Neural cell (in vitro differentiated cells): ENCODE results near the gene FTSJ3. TPM values are rescaled to one million over a fixed set of nuclear protein-coding genes. Genes with fewer than 3 reads are reported as not detected.

Experiments
- H2AFZ ChIP-seq: fragments of 200-600, 300-800 bp; sonication (generic), shearing (Covaris generic); 2 replicates; pipeline ENCODE4 v1.6.0; 2014; ENCODE audit warnings: low read depth, mild to moderate bottlenecking, antibody characterized with exemption, low read length, moderate library complexity
- H3F3A ChIP-seq: fragments of 200-600 bp; shearing (Covaris generic); 2 replicates; pipeline ENCODE4 v1.6.1; 2016; ENCODE audit warnings: mild to moderate bottlenecking, moderate library complexity, mixed read lengths, antibody characterized with exemption, low read length; ENCODE audit not compliant: insufficient read depth, poor library complexity, severe bottlenecking
- H3K27ac ChIP-seq: fragments of 200-600, 300-800 bp; sonication (generic), shearing (Covaris generic); 2 replicates; pipeline ENCODE4 v1.5.1; 2014; ENCODE audit warnings: mild to moderate bottlenecking, low read length, moderate library complexity
- H3K27me3 ChIP-seq: fragments of 300-800, 200-600 bp; sonication (generic), shearing (Covaris generic); 2 replicates; pipeline ENCODE4 v1.6.0; 2014; ENCODE audit warnings: mild to moderate bottlenecking, low read depth, low read length, moderate library complexity; ENCODE audit not compliant: insufficient read depth
- H3K36me3 ChIP-seq: fragments of 300-800, 200-600 bp; sonication (generic), shearing (Covaris generic); 2 replicates; pipeline ENCODE4 v1.5.1; 2014; ENCODE audit warnings: mild to moderate bottlenecking, antibody characterized with exemption, low read length, moderate library complexity; ENCODE audit not compliant: insufficient read depth
- H3K4me2 ChIP-seq: fragments of 300-800, 200-600 bp; sonication (generic), shearing (Covaris generic); 2 replicates; pipeline ENCODE4 v1.6.0; 2014; ENCODE audit warnings: mild to moderate bottlenecking, low read length
- H3K4me3 ChIP-seq: fragments of 300-800, 200-600 bp; sonication (generic), shearing (Covaris generic); 2 replicates; pipeline ENCODE4 v1.5.1; 2014; ENCODE audit warnings: mild to moderate bottlenecking, low read length, moderate library complexity
- H3K79me2 ChIP-seq: fragments of 200-600 bp; shearing (Covaris generic); replicated peaks from 2 replicates; pipeline ENCODE4 v1.6.0; 2014; ENCODE audit warnings: mild to moderate bottlenecking, low read length, moderate library complexity; ENCODE audit not compliant: insufficient read depth
- H3K9ac ChIP-seq: fragments of 300-800, 200-600 bp; sonication (generic), shearing (Covaris generic); 2 replicates; pipeline ENCODE4 v1.6.1; 2016; ENCODE audit warnings: mild to moderate bottlenecking, low read length, mixed read lengths
- H3K9me2 ChIP-seq: fragments of 200-600 bp; shearing (Covaris generic); 2 replicates; pipeline ENCODE4 v1.6.1; 2016; ENCODE audit warnings: mild to moderate bottlenecking, low read length, mixed read lengths; ENCODE audit not compliant: insufficient read depth
- H3K9me3 ChIP-seq: fragments of 200-600, 300-800 bp; sonication (generic), shearing (Covaris generic); 2 replicates; pipeline ENCODE4 v1.6.1; 2016; ENCODE audit warnings: mild to moderate bottlenecking, mixed run types, low read length, moderate library complexity, mixed read lengths
- H4K20me1 ChIP-seq: fragments of 200-600 bp; shearing (Covaris generic); 2 replicates; pipeline ENCODE4 v1.6.1; 2016; ENCODE audit warnings: mild to moderate bottlenecking, mixed run types; ENCODE audit not compliant: insufficient read depth
- CTCF ChIP-seq: fragments of 450-650 bp; IDR thresholded peaks from 2 replicates; pipeline ENCODE4 v1.5.1; 2014; ENCODE audit warnings: antibody characterized with exemption, mild to moderate bottlenecking, moderate library complexity; ENCODE audit not compliant: poor library complexity, severe bottlenecking
- EP300 ChIP-seq: fragments of 450-650 bp; conservative IDR thresholded peaks from 2 replicates; pipeline ENCODE4 v1.6.1; 2014; ENCODE audit warnings: antibody characterized with exemption, mild to moderate bottlenecking, moderate library complexity; ENCODE audit not compliant: poor library complexity, severe bottlenecking
- EZH2 ChIP-seq: fragments of 200-600, 300-800 bp; shearing (Covaris generic), sonication (generic); IDR thresholded peaks from 2 replicates; pipeline ENCODE4 v1.6.1; 2014; ENCODE audit warnings: antibody characterized with exemption, low read length, borderline replicate concordance, mild to moderate bottlenecking; ENCODE audit not compliant: insufficient read depth, poor library complexity, severe bottlenecking
- MXI1 ChIP-seq: fragments of 450-650 bp; conservative IDR thresholded peaks from 2 replicates; pipeline ENCODE4 v1.6.1; 2014; ENCODE audit warnings: antibody characterized with exemption, mild to moderate bottlenecking; ENCODE audit not compliant: poor library complexity, severe bottlenecking
- POLR2AphosphoS5 ChIP-seq: IDR thresholded peaks from 2 replicates; pipeline ENCODE4 v1.6.1; 2012
- RAD21 ChIP-seq: fragments of 450-650 bp; conservative IDR thresholded peaks from 2 replicates; pipeline ENCODE4 v1.6.1; 2014; ENCODE audit warnings: antibody characterized with exemption, mild to moderate bottlenecking, moderate library complexity
- REST ChIP-seq: IDR thresholded peaks from 2 replicates; pipeline ENCODE4 v1.6.1; 2012; ENCODE audit warnings: borderline replicate concordance
- SMC3 ChIP-seq: fragments of 450-650 bp; conservative IDR thresholded peaks from 2 replicates; pipeline ENCODE4 v1.6.1; 2014; ENCODE audit warnings: antibody characterized with exemption, mild to moderate bottlenecking, moderate library complexity; ENCODE audit not compliant: poor library complexity
- TAF1 ChIP-seq: IDR thresholded peaks from 2 replicates; pipeline ENCODE4 v1.6.1; 2012; ENCODE audit warnings: low read depth
- polyA plus RNA-seq: library from polyadenylated mRNA; depleted of rRNA; stranded (reverse); fragments of >200 nt; gene quantifications from 2 replicates; pipeline ENCODE4 v1.2.3, GENCODE V29; 2014

The FTSJ3 gene
- polyA plus RNA-seq, 1 donor from 2014 or later, result 23.2 TPM

GRCh38 chr17:63832014-63832413 is 4.6 kb upstream of the FTSJ3 start:
- H3K27ac ChIP-seq, result no peak overlapping the region

GRCh38 chr17:63831505-63831904 is 4.0 kb upstream of the FTSJ3 start:
- Histone ChIP-seq H2AFZ (no peak overlapping the region), H4K20me1 (no peaks in the 10 kb centered on the region), H3K27me3 (no peaks in the 10 kb centered on the region), H3K9me3 (no peaks in the 10 kb centered on the region), H3K9ac (no peak overlapping the region), H3F3A (peaks cover 4% of the 10 kb centered on the region), H3K79me2 (peaks cover 21% of the 10 kb centered on the region), H3K9me2 (no peaks in the 10 kb centered on the region), H3K4me3 (no peak overlapping the region), H3K4me2 (no peak overlapping the region), H3K36me3 (no peaks in the 10 kb centered on the region), H3K27ac (no peak overlapping the region)
- TF ChIP-seq RAD21 (no peak), SMC3 (no peak), REST (no peak), MXI1 (no peak), CTCF (no peak), TAF1 (no peak), POLR2AphosphoS5 (no peak), EZH2 (no peak), EP300 (no peak)

More at GRCh38 chr17:63832014-63832413, 4.6 kb upstream of the FTSJ3 start:
- TF ChIP-seq EP300, result no peak
- TF ChIP-seq MXI1, result no peak
- no peak overlapping the region for H3K9ac ChIP-seq
- H3K4me2 ChIP-seq, result no peak overlapping the region
- H4K20me1 ChIP-seq, result no peaks in the 10 kb centered on the region
- no peaks in the 10 kb centered on the region for H3K27me3 ChIP-seq
- no peaks in the 10 kb centered on the region for H3K36me3 ChIP-seq
- H3K9me3 ChIP-seq, result no peaks in the 10 kb centered on the region
- H2AFZ ChIP-seq, result no peak overlapping the region
- H3K4me3 ChIP-seq, result no peak overlapping the region
- peaks cover 21% of the 10 kb centered on the region for H3K79me2 ChIP-seq
- no peaks in the 10 kb centered on the region for H3K9me2 ChIP-seq
- peaks cover 4% of the 10 kb centered on the region for H3F3A ChIP-seq
